GM12875 (cell line): ENCODE results near the gene ARHGEF7.

ENCODE experiments used
- H3K4me3 ChIP-seq: one replicate; pipeline ENCODE4 v1.5.1; 2011; ENCODE audit warnings: low read depth, low read length, control low read depth
- CTCF ChIP-seq: IDR thresholded peaks from 2 replicates; pipeline ENCODE4 v1.5.1; 2011; ENCODE audit warnings: low read depth, mild to moderate bottlenecking, control low read depth, inconsistent platforms, low read length, moderate library complexity, borderline replicate concordance; ENCODE audit not compliant: insufficient read depth

The ARHGEF7 gene

GRCh38 chr13:111337206-111337605 is 222.1 kb downstream of the ARHGEF7 start:
- H3K4me3 ChIP-seq = no peak overlapping the region
- no peak for TF ChIP-seq CTCF

GRCh38 chr13:111337741-111338140 is 222.6 kb downstream of the ARHGEF7 start:
- no peak overlapping the region for H3K4me3 ChIP-seq

GRCh38 chr13:111338841-111339240 is 223.7 kb downstream of the ARHGEF7 start:
- H3K4me3 ChIP-seq = no peak overlapping the region
- TF ChIP-seq CTCF = no peak

More at GRCh38 chr13:111337741-111338140, 222.6 kb downstream of the ARHGEF7 start:
- TF ChIP-seq CTCF = no peak

GRCh38 chr13:111339366-111340143 is 224.4 kb downstream of the ARHGEF7 start:
- TF ChIP-seq CTCF = no peak
- H3K4me3 ChIP-seq = no peak overlapping the region

- TF ChIP-seq CTCF = no peak
- H3K4me3 ChIP-seq = no peak overlapping the region
Observed at GRCh38 chr13:111341886-111342285, 226.8 kb downstream of the ARHGEF7 start.

GRCh38 chr13:111342721-111343120 is 227.6 kb downstream of the ARHGEF7 start:
- H3K4me3 ChIP-seq = no peak overlapping the region
- TF ChIP-seq CTCF = no peak

- H3K4me3 ChIP-seq = no peak overlapping the region
- no peak for TF ChIP-seq CTCF
Observed at GRCh38 chr13:111343186-111343805, 228.2 kb downstream of the ARHGEF7 start.
